ENCODE results near the gene KAT8.
"Not testable (repeated sequence)": the region's sequence is repeated elsewhere in the genome, so short reads cannot be mapped to it uniquely, and the experiment has no call there.

Gene KAT8

GRCh38 chr16:31170048-31170447 is 52.6 kb downstream of the KAT8 start:
- peak; percentile 42 for DNase-seq (ENCODE audit: low spot score)
- not testable (repeated sequence) for H3K4ac ChIP-seq (ENCODE audit: low read length); H2BK12ac ChIP-seq (ENCODE audit: low read length); H3K36me3 ChIP-seq (replicated peaks in 1 of 2; ENCODE audit: control insufficient read depth in 2 of 2, insufficient read depth in 2 of 2, low read length in 2 of 2); H2BK120ac ChIP-seq (ENCODE audit: low read depth, low read length); H3K79me1 ChIP-seq (ENCODE audit: low read depth, low read length); H2BK5ac ChIP-seq (ENCODE audit: low read length); H3K4me3 ChIP-seq (ENCODE audit: low read length in 2 of 2); H3K27ac ChIP-seq (replicated peaks; ENCODE audit: low read length); H2AK5ac ChIP-seq (ENCODE audit: low read depth, low read length); H4K91ac ChIP-seq (ENCODE audit: low read depth, low read length, poor library complexity); H3K4me1 ChIP-seq (ENCODE audit: control insufficient read depth in 2 of 2, insufficient read depth in 1 of 2, low read depth in 1 of 2, low read length in 2 of 2); H3K18ac ChIP-seq (ENCODE audit: low read length); H3K14ac ChIP-seq (ENCODE audit: low read length); H3K4me2 ChIP-seq (ENCODE audit: insufficient read depth, low read length, poor library complexity, severe bottlenecking); H3K9me3 ChIP-seq (replicated peaks in 1 of 2; ENCODE audit: control insufficient read depth in 2 of 2, insufficient read depth in 1 of 2, low read depth in 1 of 2, low read length in 2 of 2); H4K8ac ChIP-seq (ENCODE audit: low read depth, low read length); H3K27me3 ChIP-seq (ENCODE audit: control insufficient read depth in 3 of 3, insufficient read depth in 3 of 3, low read depth in 1 of 3, low read length in 3 of 3); H2BK15ac ChIP-seq (ENCODE audit: low read length); H3K9ac ChIP-seq (ENCODE audit: low read depth, low read length, poor library complexity); H3K23ac ChIP-seq (ENCODE audit: low read depth, low read length, poor library complexity)
- H2AFZ ChIP-seq (ENCODE audit: low read length), result peak overlapping the region; percentile 46
- WGBS, 2 donors (ENCODE audit: extremely low coverage in 2 of 2, insufficient read length in 2 of 2, insufficient replicate concordance in 1 of 2), result no CpG with 5 or more reads among the region's 2 CpGs

DNA sequence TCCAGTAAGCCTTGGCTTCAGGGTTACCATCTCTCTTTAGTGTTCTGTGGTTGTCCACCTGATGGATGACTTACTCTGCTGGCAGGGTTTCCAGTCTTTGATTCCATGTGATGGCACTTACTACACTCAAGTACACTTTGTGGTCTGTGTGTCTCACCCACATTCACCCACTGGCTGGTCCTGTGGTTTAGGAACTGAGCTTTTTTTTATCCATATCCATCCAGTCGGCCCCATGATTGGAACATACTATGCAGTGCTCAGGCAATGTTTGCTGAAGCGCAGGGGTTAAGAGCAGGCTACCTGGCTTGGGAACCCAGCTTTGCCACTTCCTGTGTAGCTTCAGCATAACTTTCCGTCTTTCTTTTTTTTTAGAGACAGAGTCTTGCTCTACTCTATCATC is 59.7 kb downstream of the KAT8 start:
- no peaks in the 10 kb centered on the region for H3K79me1 ChIP-seq (ENCODE audit: low read depth, low read length)
- no peak overlapping the region for H4K91ac ChIP-seq (ENCODE audit: low read depth, low read length, poor library complexity)

DNA sequence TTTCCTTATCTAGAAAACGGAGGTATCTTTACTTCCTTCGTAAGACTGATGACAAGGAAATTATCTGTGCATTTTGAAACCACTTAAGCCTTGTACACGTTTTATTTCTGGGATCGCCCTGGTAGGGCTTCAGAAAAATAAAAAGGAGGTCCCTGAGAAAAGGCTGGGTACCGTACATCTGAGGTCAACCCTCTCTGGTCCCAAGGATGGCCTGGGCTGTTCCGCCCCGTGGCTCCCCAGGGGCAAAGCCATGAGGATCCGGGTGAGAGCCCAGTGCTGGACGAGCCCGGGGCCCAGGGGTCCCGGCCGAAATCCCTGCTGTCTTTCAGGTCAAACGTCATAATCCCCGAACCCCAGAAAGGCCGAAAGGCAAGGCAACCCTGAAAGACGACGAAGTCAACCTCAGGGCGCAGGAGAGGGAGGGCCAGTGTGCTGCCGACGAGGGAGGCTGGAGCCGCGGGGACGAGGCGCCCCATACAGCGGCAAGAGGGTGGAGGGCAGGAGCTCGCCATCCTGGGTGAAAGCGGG is 61.8 kb downstream of the KAT8 start:
- H3K14ac ChIP-seq (ENCODE audit: low read length), result no peak overlapping the region
- no peaks in the 10 kb centered on the region for H3K9me3 ChIP-seq (replicated peaks in 1 of 2; ENCODE audit: control insufficient read depth in 2 of 2, insufficient read depth in 1 of 2, low read depth in 1 of 2, low read length in 2 of 2)
- H2BK12ac ChIP-seq (ENCODE audit: low read length), result no peak overlapping the region
- H2BK15ac ChIP-seq (ENCODE audit: low read length), result peak overlapping the region; percentile 92
- peak overlapping the region; percentile 88 to 97 for H3K4me3 ChIP-seq (ENCODE audit: low read length in 2 of 2)
- H3K4me1 ChIP-seq (ENCODE audit: control insufficient read depth in 2 of 2, insufficient read depth in 1 of 2, low read depth in 1 of 2, low read length in 2 of 2), result peaks cover 7 to 11% of the 10 kb centered on the region in 2 donors
- H3K36me3 ChIP-seq (replicated peaks in 1 of 2; ENCODE audit: control insufficient read depth in 2 of 2, insufficient read depth in 2 of 2, low read length in 2 of 2), result peaks cover 13 to 37% of the 10 kb centered on the region in 2 donors
- H4K8ac ChIP-seq (ENCODE audit: low read depth, low read length), result no peak overlapping the region
- peak overlapping the region; percentile 93 for H3K27ac ChIP-seq (replicated peaks; ENCODE audit: low read length)
- H3K4ac ChIP-seq (ENCODE audit: low read length), result no peak overlapping the region
- H3K27me3 ChIP-seq (ENCODE audit: control insufficient read depth in 3 of 3, insufficient read depth in 3 of 3, low read depth in 1 of 3, low read length in 3 of 3), result peaks cover 0 to 2% (median 0%) of the 10 kb centered on the region in 3 experiments
- peak overlapping the region; percentile 92 for H3K23ac ChIP-seq (ENCODE audit: low read depth, low read length, poor library complexity)
- peak overlapping the region; percentile 99 for H3K9ac ChIP-seq (ENCODE audit: low read depth, low read length, poor library complexity)
- H3K79me1 ChIP-seq (ENCODE audit: low read depth, low read length), result no peaks in the 10 kb centered on the region
- H4K91ac ChIP-seq (ENCODE audit: low read depth, low read length, poor library complexity), result no peak overlapping the region
- H2BK120ac ChIP-seq (ENCODE audit: low read depth, low read length), result peak overlapping the region; percentile 2
- no CpG with 5 or more reads among the region's 27 CpGs for WGBS, 2 donors (ENCODE audit: extremely low coverage in 2 of 2, insufficient read length in 2 of 2, insufficient replicate concordance in 1 of 2)
- peak overlapping the region; percentile 56 for H2BK5ac ChIP-seq (ENCODE audit: low read length)
- peak overlapping the region; percentile 99 for H3K18ac ChIP-seq (ENCODE audit: low read length)
- peak overlapping the region; percentile 66 for H3K4me2 ChIP-seq (ENCODE audit: insufficient read depth, low read length, poor library complexity, severe bottlenecking)
- no peak for DNase-seq (ENCODE audit: low spot score)
- no peak overlapping the region for H2AK5ac ChIP-seq (ENCODE audit: low read depth, low read length)
- H2AFZ ChIP-seq (ENCODE audit: low read length), result peak overlapping the region; percentile 92

More for the DNA sequence above, 59.7 kb downstream of the KAT8 start:
- Histone ChIP-seq H3K4me2 (ENCODE audit: insufficient read depth, low read length, poor library complexity, severe bottlenecking) (no peak overlapping the region), H2AFZ (ENCODE audit: low read length) (no peak overlapping the region), H3K18ac (ENCODE audit: low read length) (no peak overlapping the region), H2AK5ac (ENCODE audit: low read depth, low read length) (no peak overlapping the region), H3K9ac (ENCODE audit: low read depth, low read length, poor library complexity) (no peak overlapping the region), H2BK12ac (ENCODE audit: low read length) (no peak overlapping the region), H3K4me3 (ENCODE audit: low read length in 2 of 2) (no peak overlapping the region), H3K4ac (ENCODE audit: low read length) (no peak overlapping the region), H3K27me3 (ENCODE audit: control insufficient read depth in 3 of 3, insufficient read depth in 3 of 3, low read depth in 1 of 3, low read length in 3 of 3) (peaks cover 0 to 2% (median 0%) of the 10 kb centered on the region in 3 experiments), H3K23ac (ENCODE audit: low read depth, low read length, poor library complexity) (no peak overlapping the region), H2BK120ac (ENCODE audit: low read depth, low read length) (no peak overlapping the region), H2BK5ac (ENCODE audit: low read length) (no peak overlapping the region), H2BK15ac (ENCODE audit: low read length) (no peak overlapping the region), H4K8ac (ENCODE audit: low read depth, low read length) (no peak overlapping the region), H3K27ac (replicated peaks; ENCODE audit: low read length) (no peak overlapping the region), H3K4me1 (ENCODE audit: control insufficient read depth in 2 of 2, insufficient read depth in 1 of 2, low read depth in 1 of 2, low read length in 2 of 2) (peaks cover 2 to 3% of the 10 kb centered on the region in 2 donors), H3K14ac (ENCODE audit: low read length) (no peak overlapping the region), H3K36me3 (replicated peaks in 1 of 2; ENCODE audit: control insufficient read depth in 2 of 2, insufficient read depth in 2 of 2, low read length in 2 of 2) (peaks cover 0 to 15% of the 10 kb centered on the region in 2 donors), H3K9me3 (replicated peaks in 1 of 2; ENCODE audit: control insufficient read depth in 2 of 2, insufficient read depth in 1 of 2, low read depth in 1 of 2, low read length in 2 of 2) (no peaks in the 10 kb centered on the region)
- no CpG with 5 or more reads among the region's 3 CpGs for WGBS, 2 donors (ENCODE audit: extremely low coverage in 2 of 2, insufficient read length in 2 of 2, insufficient replicate concordance in 1 of 2)
- no peak for DNase-seq (ENCODE audit: low spot score)

DNA sequence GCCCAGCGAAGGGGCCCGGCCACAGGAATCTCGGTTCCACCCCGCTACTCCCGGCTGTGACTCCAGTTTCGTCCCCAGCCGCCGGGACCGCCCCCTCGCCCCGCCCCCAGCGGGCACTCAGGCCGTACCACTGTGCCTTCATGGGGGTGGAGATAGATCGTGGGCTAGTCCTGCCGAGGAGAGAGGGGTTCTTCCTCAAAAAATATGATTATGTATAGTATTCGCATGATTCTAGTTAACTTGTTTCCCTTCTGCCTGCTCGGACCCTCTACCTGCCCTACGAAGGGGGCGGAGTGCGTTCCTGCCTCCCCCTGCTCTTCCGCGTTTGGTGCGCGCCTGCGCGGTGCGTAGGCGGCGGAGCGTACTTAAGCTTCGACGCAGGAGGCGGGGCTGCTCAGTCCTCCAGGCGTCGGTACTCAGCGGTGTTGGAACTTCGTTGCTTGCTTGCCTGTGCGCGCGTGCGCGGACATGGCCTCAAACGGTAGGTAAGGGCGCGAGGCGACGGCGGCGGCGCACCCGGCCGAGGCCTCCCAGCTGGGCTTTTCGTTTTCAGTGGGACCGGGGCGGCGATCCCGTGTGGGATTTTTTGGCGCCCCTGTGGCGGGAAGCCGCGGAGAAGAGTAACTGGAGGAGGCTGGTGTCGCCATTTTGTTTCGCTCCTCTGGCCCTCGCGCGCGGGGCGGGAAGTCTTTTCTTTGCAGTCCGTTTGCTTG is 62.4 kb downstream of the KAT8 start, which contains the start of gene FUS:
Gene FUS, plus strand, starts transcription at position 393 of the 713 bp plus-strand sequence. Its CDS starts 76 bp downstream, at position 469.
- Histone ChIP-seq H3K4me3 (ENCODE audit: low read length in 2 of 2) (peak within 1 kb of the TSS; percentile 88 to 97), H3K4me2 (ENCODE audit: insufficient read depth, low read length, poor library complexity, severe bottlenecking) (peak within 1 kb of the TSS; percentile 66), H2BK5ac (ENCODE audit: low read length) (peak within 1 kb of the TSS; percentile 56), H2AFZ (ENCODE audit: low read length) (peak within 1 kb of the TSS; percentile 92), H3K4me1 (ENCODE audit: control insufficient read depth in 2 of 2, insufficient read depth in 1 of 2, low read depth in 1 of 2, low read length in 2 of 2) (peaks cover 7 to 11% of the 10 kb centered on the region in 2 donors), H2AK5ac (ENCODE audit: low read depth, low read length) (peak within 1 kb of the TSS; percentile 99), H3K27me3 (ENCODE audit: control insufficient read depth in 3 of 3, insufficient read depth in 3 of 3, low read depth in 1 of 3, low read length in 3 of 3) (peaks cover 0 to 2% (median 0%) of the 10 kb centered on the region in 3 experiments), H3K14ac (ENCODE audit: low read length) (peak within 1 kb of the TSS; percentile 67), H2BK15ac (ENCODE audit: low read length) (peak within 1 kb of the TSS; percentile 92), H3K36me3 (replicated peaks in 1 of 2; ENCODE audit: control insufficient read depth in 2 of 2, insufficient read depth in 2 of 2, low read length in 2 of 2) (peaks cover 15 to 42% of the 10 kb centered on the region in 2 donors), H3K9ac (ENCODE audit: low read depth, low read length, poor library complexity) (peak within 1 kb of the TSS; percentile 99), H2BK120ac (ENCODE audit: low read depth, low read length) (peak within 1 kb of the TSS; percentile 93), H3K4ac (ENCODE audit: low read length) (peak within 1 kb of the TSS; percentile 91), H3K79me1 (ENCODE audit: low read depth, low read length) (peaks cover 2% of the 10 kb centered on the region), H3K27ac (replicated peaks; ENCODE audit: low read length) (peak within 1 kb of the TSS; percentile 95), H3K9me3 (replicated peaks in 1 of 2; ENCODE audit: control insufficient read depth in 2 of 2, insufficient read depth in 1 of 2, low read depth in 1 of 2, low read length in 2 of 2) (no peaks in the 10 kb centered on the region), H4K91ac (ENCODE audit: low read depth, low read length, poor library complexity) (no peak within 1 kb of the TSS), H4K8ac (ENCODE audit: low read depth, low read length) (peak within 1 kb of the TSS; percentile 73), H2BK12ac (ENCODE audit: low read length) (no peak within 1 kb of the TSS), H3K23ac (ENCODE audit: low read depth, low read length, poor library complexity) (peak within 1 kb of the TSS; percentile 100), H3K18ac (ENCODE audit: low read length) (peak within 1 kb of the TSS; percentile 100)
- no CpG with 5 or more reads among the region's 69 CpGs for WGBS, 2 donors (ENCODE audit: extremely low coverage in 2 of 2, insufficient read length in 2 of 2, insufficient replicate concordance in 1 of 2)
- DNase-seq (ENCODE audit: low spot score), result peak; percentile 95

All from neuronal stem cell (in vitro differentiated cells).